COLO668 (cell line): ENCODE data around the gene MIGA2.
"Not testable (repeated sequence)": the region's sequence is repeated elsewhere in the genome, so short reads cannot be mapped to it uniquely, and the experiment has no call there.

Experiments used
- DNase-seq: peaks from one replicate; lab custom pipeline; 2025; ENCODE audit not compliant: unreplicated experiment; lab: John Stamatoyannopoulos, UW

The MIGA2 gene

GRCh38 chr9:129011170-129011569, 25.3 kb upstream of the MIGA2 start:
- no peak for DNase-seq

- DNase-seq = no peak
Measured at GRCh38 chr9:129011761-129012181, 24.7 kb upstream of the MIGA2 start.

GRCh38 chr9:129012343-129012742, 24.1 kb upstream of the MIGA2 start:
- DNase-seq = no peak

GRCh38 chr9:129012893-129013448, 23.5 kb upstream of the MIGA2 start:
- DNase-seq = no peak

GRCh38 chr9:129013674-129014073, 22.8 kb upstream of the MIGA2 start:
- no peak for DNase-seq

- no peak for DNase-seq
Measured at GRCh38 chr9:129014124-129014523, 22.3 kb upstream of the MIGA2 start.

GRCh38 chr9:129014608-129015007, 21.8 kb upstream of the MIGA2 start:
- DNase-seq = no peak

- no peak for DNase-seq
Measured at GRCh38 chr9:129021091-129021490, 15.3 kb upstream of the MIGA2 start.

GRCh38 chr9:129022037-129022436, 14.4 kb upstream of the MIGA2 start:
- no peak for DNase-seq

- DNase-seq = peak; percentile 91
Measured at GRCh38 chr9:129023036-129023907, 13.2 kb upstream of the MIGA2 start.

- DNase-seq = no peak
Measured at GRCh38 chr9:129023908-129024233, 12.6 kb upstream of the MIGA2 start.

- peak; percentile 51 for DNase-seq
Measured at GRCh38 chr9:129026442-129027223, 9.8 kb upstream of the MIGA2 start.

GRCh38 chr9:129027224-129027684, 9.2 kb upstream of the MIGA2 start:
- DNase-seq = no peak

GRCh38 chr9:129027685-129028191, 8.7 kb upstream of the MIGA2 start:
- DNase-seq = peak; percentile 84

GRCh38 chr9:129028192-129028966, 8.0 kb upstream of the MIGA2 start, which contains the start of gene SH3GLB2:
Gene SH3GLB2, minus strand, starts transcription at chr9:129028331. Its CDS starts 177 bp downstream, at chr9:129028154.
- peak; percentile 89 for DNase-seq

- DNase-seq = no peak
Measured at GRCh38 chr9:129030191-129030590, 6.2 kb upstream of the MIGA2 start.

- DNase-seq = no peak
Measured at GRCh38 chr9:129031514-129031913, 4.9 kb upstream of the MIGA2 start.

GRCh38 chr9:129032541-129033159, 3.8 kb upstream of the MIGA2 start:
- no peak for DNase-seq

- DNase-seq = no peak
Measured at GRCh38 chr9:129033216-129033615, 3.2 kb upstream of the MIGA2 start.

GRCh38 chr9:129035838-129036237, 588 bp upstream of the MIGA2 start:
- DNase-seq = not testable (repeated sequence)
